BE2C (cell line): ENCODE results near the gene NPTN.

Experiments
- DNase-seq: peaks from one replicate; pipeline ENCODE4 v3.0.0-alpha.2; 2020
- H3K27me3 ChIP-seq: fragments of 250-450 bp; sonication (Bioruptor Pico); 2 replicates; pipeline ENCODE4 v1.5.1; 2020; ENCODE audit warnings: mild to moderate bottlenecking
- H3K36me3 ChIP-seq: fragments of 250-450 bp; sonication (Bioruptor Pico); 2 replicates; pipeline ENCODE4 v1.5.1; 2020; ENCODE audit warnings: mild to moderate bottlenecking
- H3K4me1 ChIP-seq: fragments of 250-450 bp; sonication (Bioruptor Pico); 2 replicates; pipeline ENCODE4 v1.5.1; 2020
- H3K4me3 ChIP-seq: 2 replicates; pipeline ENCODE4 v1.5.1; 2011; ENCODE audit warnings: low read depth, low read length
- H3K9me3 ChIP-seq: fragments of 250-450 bp; sonication (Bioruptor Pico); 2 replicates; pipeline ENCODE4 v1.5.1; 2020
- CTCF ChIP-seq: IDR thresholded peaks from 2 replicates; pipeline ENCODE4 v1.5.1; 2012; ENCODE audit warnings: mild to moderate bottlenecking, low read depth, low read length

NPTN gene

GRCh38 chr15:73630921-73631362 is 2.2 kb downstream of the NPTN start:
- Histone ChIP-seq H3K9me3 (no peaks in the 10 kb centered on the region), H3K4me1 (peaks cover 7% of the 10 kb centered on the region), H3K27me3 (no peaks in the 10 kb centered on the region), H3K4me3 (peak overlapping the region; percentile 67), H3K36me3 (no peaks in the 10 kb centered on the region)
- no peak for DNase-seq
- TF ChIP-seq CTCF, result no peak

GRCh38 chr15:73629798-73630429 is 3.3 kb downstream of the NPTN start:
- H3K9me3 ChIP-seq, result no peaks in the 10 kb centered on the region
- DNase-seq, result no peak
- H3K36me3 ChIP-seq, result no peaks in the 10 kb centered on the region
- H3K4me1 ChIP-seq, result peaks cover 7% of the 10 kb centered on the region
- no peak for TF ChIP-seq CTCF
- no peak overlapping the region for H3K4me3 ChIP-seq
- H3K27me3 ChIP-seq, result no peaks in the 10 kb centered on the region

- H3K36me3 ChIP-seq, result no peaks in the 10 kb centered on the region
- no peak for TF ChIP-seq CTCF
- no peaks in the 10 kb centered on the region for H3K9me3 ChIP-seq
- no peak for DNase-seq
- peaks cover 7% of the 10 kb centered on the region for H3K4me1 ChIP-seq
- no peak overlapping the region for H3K4me3 ChIP-seq
- no peaks in the 10 kb centered on the region for H3K27me3 ChIP-seq
Observed at GRCh38 chr15:73628976-73629797, 4.0 kb downstream of the NPTN start.

- Histone ChIP-seq H3K36me3 (no peaks in the 10 kb centered on the region), H3K27me3 (no peaks in the 10 kb centered on the region), H3K9me3 (no peaks in the 10 kb centered on the region), H3K4me3 (no peak overlapping the region), H3K4me1 (peaks cover 3% of the 10 kb centered on the region)
- no peak for DNase-seq
- TF ChIP-seq CTCF, result no peak
Observed at GRCh38 chr15:73628102-73628501, 5.1 kb downstream of the NPTN start.

GRCh38 chr15:73626072-73626471 is 7.1 kb downstream of the NPTN start:
- H3K9me3 ChIP-seq, result no peaks in the 10 kb centered on the region
- H3K36me3 ChIP-seq, result no peaks in the 10 kb centered on the region
- H3K4me1 ChIP-seq, result peaks cover 2% of the 10 kb centered on the region
- TF ChIP-seq CTCF, result no peak
- DNase-seq, result no peak
- H3K4me3 ChIP-seq, result no peak overlapping the region
- H3K27me3 ChIP-seq, result no peaks in the 10 kb centered on the region

GRCh38 chr15:73624530-73624929 is 8.7 kb downstream of the NPTN start:
- no peaks in the 10 kb centered on the region for H3K9me3 ChIP-seq
- H3K4me1 ChIP-seq, result no peaks in the 10 kb centered on the region; the same call in 1 of the 2 replicates
- no peaks in the 10 kb centered on the region for H3K27me3 ChIP-seq
- H3K4me3 ChIP-seq, result no peak overlapping the region
- no peak for DNase-seq
- TF ChIP-seq CTCF, result no peak
- no peaks in the 10 kb centered on the region for H3K36me3 ChIP-seq
